ELF-1 (cell line): ENCODE data around the gene CC2D2A.

Experiments
- DNase-seq: peaks from one replicate; pipeline ENCODE4 v3.0.0-alpha.2; 2016; ENCODE audit warnings: low read depth, low spot score

The CC2D2A gene

GRCh38 chr4:15648600-15648999 is 178.9 kb downstream of the CC2D2A start:
- no peak for DNase-seq

DNA sequence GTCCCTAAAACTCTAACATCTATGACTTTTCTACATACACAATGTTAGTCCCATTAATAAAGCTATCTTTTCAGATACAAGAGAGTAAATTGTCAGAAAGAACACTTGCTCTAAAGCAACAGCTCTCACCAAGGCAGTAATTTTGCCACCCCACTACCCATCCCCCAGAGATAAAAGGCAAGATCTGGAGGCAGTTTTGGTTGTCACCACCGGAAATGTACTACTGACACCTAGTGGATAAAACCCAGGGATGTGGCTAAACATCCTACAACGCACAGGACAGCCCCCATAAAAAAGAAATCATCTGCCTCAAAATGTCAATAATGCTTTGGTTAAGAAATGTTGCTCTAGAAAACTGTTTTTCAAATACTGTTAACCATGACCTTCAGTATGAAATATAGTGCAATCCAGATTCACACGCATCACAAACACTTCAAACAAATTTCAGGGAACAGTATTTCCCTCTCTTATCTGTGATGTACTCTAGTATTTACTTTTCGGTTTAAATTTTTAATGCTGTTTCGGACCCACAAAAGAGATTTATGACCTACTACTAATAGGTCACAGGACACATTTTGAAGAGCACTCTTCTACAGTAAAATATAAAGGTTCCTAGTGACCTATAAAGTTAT is 180.3 kb downstream of the CC2D2A start:
- DNase-seq = peak; percentile 75
